Measurements from ENCODE around the gene OLFML2B. TPM values are rescaled to one million over a fixed set of nuclear protein-coding genes. Genes with fewer than 3 reads are reported as not detected.

The OLFML2B gene
- total RNA-seq, 1 donor from 2014 or later, result not detected

GRCh38 chr1:161981735-161982506 is 41.7 kb downstream of the OLFML2B start:
- H3K9me3 Mint-ChIP-seq, result peaks cover under 1% of the 10 kb centered on the region
- no peak for DNase-seq (ENCODE audit: low spot score)
- H3K4me3 Mint-ChIP-seq, result no peak overlapping the region
- H3K27me3 Mint-ChIP-seq (ENCODE audit: insufficient read depth), result no peaks in the 10 kb centered on the region
- intact Hi-C loops (cut with micrococcal nuclease), result no loop called here
- no peak overlapping the region for H3K27ac Mint-ChIP-seq
- no peaks in the 10 kb centered on the region for H3K4me1 Mint-ChIP-seq (ENCODE audit: low read depth)
- H3K36me3 Mint-ChIP-seq (ENCODE audit: low read depth), result no peaks in the 10 kb centered on the region

GRCh38 chr1:161981126-161981525 is 42.5 kb downstream of the OLFML2B start:
- Mint-ChIP-seq H3K36me3 (ENCODE audit: low read depth) (no peaks in the 10 kb centered on the region), H3K4me1 (ENCODE audit: low read depth) (no peaks in the 10 kb centered on the region), H3K9me3 (no peaks in the 10 kb centered on the region), H3K27me3 (ENCODE audit: insufficient read depth) (no peaks in the 10 kb centered on the region), H3K27ac (no peak overlapping the region), H3K4me3 (no peak overlapping the region)
- no peak for DNase-seq (ENCODE audit: low spot score)
- intact Hi-C loops (cut with micrococcal nuclease), result no loop called here

GRCh38 chr1:161978011-161978790 is 45.5 kb downstream of the OLFML2B start:
- H3K36me3 Mint-ChIP-seq (ENCODE audit: low read depth), result no peaks in the 10 kb centered on the region
- H3K27ac Mint-ChIP-seq, result no peak overlapping the region
- no peaks in the 10 kb centered on the region for H3K9me3 Mint-ChIP-seq
- H3K4me1 Mint-ChIP-seq (ENCODE audit: low read depth), result no peaks in the 10 kb centered on the region
- intact Hi-C loops (cut with micrococcal nuclease), result no loop called here
- no peak for DNase-seq (ENCODE audit: low spot score)
- H3K4me3 Mint-ChIP-seq, result no peak overlapping the region
- no peaks in the 10 kb centered on the region for H3K27me3 Mint-ChIP-seq (ENCODE audit: insufficient read depth)

GRCh38 chr1:161973924-161974845 is 49.5 kb downstream of the OLFML2B start:
- Mint-ChIP-seq H3K9me3 (no peaks in the 10 kb centered on the region), H3K4me3 (no peak overlapping the region), H3K27me3 (ENCODE audit: insufficient read depth) (no peaks in the 10 kb centered on the region), H3K27ac (no peak overlapping the region), H3K4me1 (ENCODE audit: low read depth) (no peaks in the 10 kb centered on the region), H3K36me3 (ENCODE audit: low read depth) (no peaks in the 10 kb centered on the region)
- no peak for DNase-seq (ENCODE audit: low spot score)
- intact Hi-C loops (cut with micrococcal nuclease), result no loop called here

- Mint-ChIP-seq H3K4me3 (no peak overlapping the region), H3K27me3 (ENCODE audit: insufficient read depth) (no peaks in the 10 kb centered on the region), H3K4me1 (ENCODE audit: low read depth) (no peaks in the 10 kb centered on the region), H3K27ac (peak overlapping the region; percentile 23), H3K36me3 (ENCODE audit: low read depth) (no peaks in the 10 kb centered on the region), H3K9me3 (no peaks in the 10 kb centered on the region)
- intact Hi-C loops (cut with micrococcal nuclease), result no loop called here
- no peak for DNase-seq (ENCODE audit: low spot score)
Measured at GRCh38 chr1:161972828-161973227, 50.8 kb downstream of the OLFML2B start.

- Mint-ChIP-seq H3K36me3 (ENCODE audit: low read depth) (peaks cover 7% of the 10 kb centered on the region), H3K27me3 (ENCODE audit: insufficient read depth) (no peaks in the 10 kb centered on the region), H3K4me1 (ENCODE audit: low read depth) (no peaks in the 10 kb centered on the region), H3K27ac (no peak overlapping the region), H3K4me3 (no peak overlapping the region), H3K9me3 (no peaks in the 10 kb centered on the region)
- intact Hi-C loops (cut with micrococcal nuclease), result no loop called here
- no peak for DNase-seq (ENCODE audit: low spot score)
Measured at GRCh38 chr1:161970633-161971032, 53.0 kb downstream of the OLFML2B start.

DNA sequence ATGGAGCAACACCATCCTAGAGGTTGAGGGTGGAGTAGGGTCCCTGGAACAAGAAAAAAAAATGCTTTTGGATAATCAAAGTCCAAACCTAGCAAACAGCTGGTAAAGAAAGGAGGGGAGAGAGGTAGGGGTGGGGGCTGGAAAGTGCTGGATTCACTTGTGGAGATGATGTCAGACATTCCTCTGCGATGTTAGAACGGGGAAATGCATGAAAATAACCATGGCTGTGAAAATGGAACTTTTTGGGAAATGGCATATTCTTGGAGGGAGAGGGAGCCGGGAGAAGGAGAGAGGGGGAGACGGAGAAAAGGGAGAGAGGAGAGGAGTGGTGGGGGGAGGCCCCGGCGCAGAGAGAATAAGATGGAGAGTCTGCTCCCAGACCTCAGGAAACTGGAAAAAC is 53.6 kb downstream of the OLFML2B start:
- no peaks in the 10 kb centered on the region for H3K4me1 Mint-ChIP-seq (ENCODE audit: low read depth)
- intact Hi-C loops (cut with micrococcal nuclease), result no loop called here
- no peak for DNase-seq (ENCODE audit: low spot score)
- H3K9me3 Mint-ChIP-seq, result no peaks in the 10 kb centered on the region
- no peak overlapping the region for H3K4me3 Mint-ChIP-seq
- H3K27ac Mint-ChIP-seq, result no peak overlapping the region
- H3K36me3 Mint-ChIP-seq (ENCODE audit: low read depth), result peaks cover 8% of the 10 kb centered on the region
- H3K27me3 Mint-ChIP-seq (ENCODE audit: insufficient read depth), result no peaks in the 10 kb centered on the region

- intact Hi-C loops (cut with micrococcal nuclease), result no loop called here
- no peak overlapping the region for H3K4me3 Mint-ChIP-seq
- no peak for DNase-seq (ENCODE audit: low spot score)
- no peaks in the 10 kb centered on the region for H3K27me3 Mint-ChIP-seq (ENCODE audit: insufficient read depth)
- H3K27ac Mint-ChIP-seq, result no peak overlapping the region
- peaks cover 15% of the 10 kb centered on the region for H3K4me1 Mint-ChIP-seq (ENCODE audit: low read depth)
- H3K9me3 Mint-ChIP-seq, result no peaks in the 10 kb centered on the region
- H3K36me3 Mint-ChIP-seq (ENCODE audit: low read depth), result peaks cover 18% of the 10 kb centered on the region
Measured at GRCh38 chr1:161966067-161966466, 57.6 kb downstream of the OLFML2B start.

DNA sequence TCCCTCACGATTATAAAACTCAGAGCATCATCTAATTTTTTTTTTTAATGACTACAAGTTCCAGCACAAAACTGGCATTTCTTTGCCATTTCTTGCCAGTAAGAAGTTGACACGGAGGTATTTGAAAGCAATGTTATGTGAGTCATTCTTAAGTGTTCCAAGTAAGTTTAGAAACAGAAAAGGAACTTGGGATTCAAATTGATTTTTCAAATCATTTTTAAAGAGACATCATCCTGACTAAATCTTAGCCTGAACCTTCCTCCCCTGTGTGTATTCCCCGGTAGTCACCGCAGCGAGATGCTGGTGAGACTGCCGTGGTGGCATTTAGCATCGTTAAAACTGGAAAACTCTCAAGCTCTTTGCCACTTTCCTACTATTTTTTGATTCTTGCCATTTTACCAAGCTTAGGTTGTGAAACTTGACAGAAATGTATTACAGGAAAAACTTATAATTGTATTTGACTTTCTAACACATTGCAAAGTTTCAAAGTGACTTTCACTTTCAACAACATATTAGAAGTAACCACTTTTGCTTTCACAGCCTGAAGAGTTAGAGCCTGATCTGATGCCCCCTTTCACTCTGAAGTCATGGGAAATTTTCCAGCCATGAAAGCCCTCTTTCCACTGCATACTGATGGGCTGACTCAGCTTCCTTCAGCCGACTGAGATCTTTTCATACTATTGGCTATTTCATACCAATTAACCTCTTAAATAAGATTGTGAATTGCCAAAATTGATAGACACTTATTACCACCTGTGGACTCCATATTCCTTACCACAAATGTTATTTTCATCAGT is 61.4 kb downstream of the OLFML2B start:
- DNase-seq (ENCODE audit: low spot score), result peak; percentile 5
- Mint-ChIP-seq H3K27ac (peak overlapping the region; percentile 89), H3K4me1 (ENCODE audit: low read depth) (peaks cover 19% of the 10 kb centered on the region)

DNA sequence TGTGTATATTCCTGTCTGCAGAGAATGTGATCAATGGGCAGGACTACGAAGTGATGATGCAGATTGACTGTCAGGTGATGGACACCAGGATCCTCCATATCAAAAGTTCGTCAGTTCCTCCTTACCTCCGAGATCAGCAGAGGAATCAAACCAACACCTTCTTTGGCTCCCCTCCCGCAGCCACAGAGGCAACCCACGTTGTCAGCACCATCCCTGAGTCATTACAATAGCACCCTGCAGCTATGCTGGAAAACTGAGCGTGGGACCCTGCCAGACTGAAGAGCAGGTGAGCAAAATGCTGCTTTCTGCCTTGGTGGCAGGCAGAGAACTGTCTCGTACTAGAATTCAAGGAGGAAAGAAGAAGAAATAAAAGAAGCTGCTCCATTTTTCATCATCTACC is 65.2 kb downstream of the OLFML2B start:
- no peak overlapping the region for H3K27ac Mint-ChIP-seq
- intact Hi-C loops (cut with micrococcal nuclease), result no loop called here

More for the DNA sequence above, 61.4 kb downstream of the OLFML2B start:
- H3K4me3 Mint-ChIP-seq, result peak overlapping the region; percentile 77
- no peaks in the 10 kb centered on the region for H3K27me3 Mint-ChIP-seq (ENCODE audit: insufficient read depth)
- no peaks in the 10 kb centered on the region for H3K9me3 Mint-ChIP-seq
- H3K36me3 Mint-ChIP-seq (ENCODE audit: low read depth), result peaks cover 30% of the 10 kb centered on the region
- intact Hi-C loops (cut with micrococcal nuclease), result loop anchor here (1.0 kb wide), 3 partner anchors 47 to 599 kb away; partner anchors contain the start of gene UAP1

GRCh38 chr1:161956930-161957329 is 66.7 kb downstream of the OLFML2B start:
- DNase-seq (ENCODE audit: low spot score), result no peak
- Mint-ChIP-seq H3K4me1 (ENCODE audit: low read depth) (peaks cover 22% of the 10 kb centered on the region), H3K9me3 (no peaks in the 10 kb centered on the region), H3K36me3 (ENCODE audit: low read depth) (peaks cover 22% of the 10 kb centered on the region), H3K27ac (no peak overlapping the region), H3K4me3 (no peak overlapping the region), H3K27me3 (ENCODE audit: insufficient read depth) (no peaks in the 10 kb centered on the region)
- intact Hi-C loops (cut with micrococcal nuclease), result no loop called here

More for the DNA sequence above, 65.2 kb downstream of the OLFML2B start:
- Mint-ChIP-seq H3K27me3 (ENCODE audit: insufficient read depth) (no peaks in the 10 kb centered on the region), H3K4me1 (ENCODE audit: low read depth) (peaks cover 29% of the 10 kb centered on the region), H3K4me3 (no peak overlapping the region), H3K36me3 (ENCODE audit: low read depth) (peaks cover 27% of the 10 kb centered on the region), H3K9me3 (no peaks in the 10 kb centered on the region)
- no peak for DNase-seq (ENCODE audit: low spot score)

- peaks cover 20% of the 10 kb centered on the region for H3K36me3 Mint-ChIP-seq (ENCODE audit: low read depth)
- no peak for DNase-seq (ENCODE audit: low spot score)
- H3K9me3 Mint-ChIP-seq, result no peaks in the 10 kb centered on the region
- H3K4me1 Mint-ChIP-seq (ENCODE audit: low read depth), result peaks cover 17% of the 10 kb centered on the region
- no peak overlapping the region for H3K27ac Mint-ChIP-seq
- no peak overlapping the region for H3K4me3 Mint-ChIP-seq
- intact Hi-C loops (cut with micrococcal nuclease), result no loop called here
- no peaks in the 10 kb centered on the region for H3K27me3 Mint-ChIP-seq (ENCODE audit: insufficient read depth)
Measured at GRCh38 chr1:161956097-161956496, 67.6 kb downstream of the OLFML2B start.
